ENCODE results near the gene TMEM198.

TMEM198 gene

DNA sequence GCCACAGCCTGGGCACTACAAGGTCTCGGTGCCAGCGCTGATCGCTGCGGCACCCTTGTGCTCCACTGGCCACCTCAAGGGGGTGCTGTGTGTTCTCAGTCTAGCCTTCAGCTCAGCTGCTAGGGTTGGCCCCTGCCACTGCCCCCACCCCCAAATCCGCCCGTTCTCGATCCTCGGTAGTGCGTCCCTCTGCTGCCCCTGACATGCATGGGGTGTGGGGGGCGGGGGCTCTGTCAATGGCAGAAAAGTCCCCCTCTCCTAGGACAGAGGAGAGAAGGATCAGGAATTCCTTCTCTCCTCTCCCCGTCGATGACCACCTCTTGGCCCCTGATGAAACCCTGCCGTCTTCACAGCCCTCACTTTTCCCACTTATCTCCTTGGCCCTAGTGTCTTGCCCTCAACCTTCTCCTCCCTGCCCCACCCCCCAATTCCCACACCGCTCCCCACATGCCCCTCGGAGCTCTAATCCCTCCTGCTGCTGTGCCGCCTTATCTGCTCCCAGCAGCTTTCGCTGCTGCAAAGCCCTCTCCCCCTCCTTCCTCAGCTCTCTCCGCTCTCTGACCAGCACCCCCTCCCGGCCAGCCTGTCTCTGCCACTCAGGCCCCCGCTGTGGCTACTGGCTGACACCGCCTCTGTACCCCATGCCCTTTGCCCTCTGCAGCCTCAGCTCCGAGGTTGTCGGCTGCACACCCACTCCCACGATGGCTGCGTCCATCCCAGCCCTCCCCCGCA, 33.9 kb upstream of the TMEM198 start:
- peak; percentile 64 for DNase-seq (ENCODE audit: low spot score)

DNA sequence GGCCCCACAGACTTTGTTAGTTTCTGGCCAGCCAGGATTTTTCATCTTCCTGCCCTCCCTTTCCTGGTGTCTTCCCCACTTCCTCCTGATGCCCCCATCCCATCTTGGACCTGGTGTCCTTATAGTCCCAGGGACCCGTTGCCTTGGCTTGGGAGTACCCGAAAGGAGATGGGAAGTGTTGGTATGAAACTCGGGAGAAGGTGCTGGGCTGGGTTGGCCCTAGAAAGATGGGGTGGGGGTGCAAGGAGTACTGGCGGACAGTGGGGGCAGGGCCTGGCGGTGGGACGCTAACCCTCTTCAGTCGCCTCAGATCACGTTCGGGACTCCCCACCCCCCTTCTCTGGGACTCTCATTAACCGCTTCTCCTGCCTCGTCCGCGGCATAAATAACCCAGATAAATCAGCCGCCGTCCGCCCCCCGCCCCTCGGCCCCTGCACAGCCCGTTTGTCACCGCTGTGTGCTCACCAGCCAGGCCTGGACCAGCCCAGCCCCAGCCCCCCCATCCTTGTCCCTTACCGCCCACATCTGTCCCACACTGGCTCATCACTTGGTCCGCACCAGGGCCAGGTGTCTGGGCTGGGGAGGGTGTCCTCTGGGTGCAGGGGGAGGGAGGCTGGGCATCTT, 33.2 kb upstream of the TMEM198 start:
- DNase-seq (ENCODE audit: low spot score) = no peak

DNA sequence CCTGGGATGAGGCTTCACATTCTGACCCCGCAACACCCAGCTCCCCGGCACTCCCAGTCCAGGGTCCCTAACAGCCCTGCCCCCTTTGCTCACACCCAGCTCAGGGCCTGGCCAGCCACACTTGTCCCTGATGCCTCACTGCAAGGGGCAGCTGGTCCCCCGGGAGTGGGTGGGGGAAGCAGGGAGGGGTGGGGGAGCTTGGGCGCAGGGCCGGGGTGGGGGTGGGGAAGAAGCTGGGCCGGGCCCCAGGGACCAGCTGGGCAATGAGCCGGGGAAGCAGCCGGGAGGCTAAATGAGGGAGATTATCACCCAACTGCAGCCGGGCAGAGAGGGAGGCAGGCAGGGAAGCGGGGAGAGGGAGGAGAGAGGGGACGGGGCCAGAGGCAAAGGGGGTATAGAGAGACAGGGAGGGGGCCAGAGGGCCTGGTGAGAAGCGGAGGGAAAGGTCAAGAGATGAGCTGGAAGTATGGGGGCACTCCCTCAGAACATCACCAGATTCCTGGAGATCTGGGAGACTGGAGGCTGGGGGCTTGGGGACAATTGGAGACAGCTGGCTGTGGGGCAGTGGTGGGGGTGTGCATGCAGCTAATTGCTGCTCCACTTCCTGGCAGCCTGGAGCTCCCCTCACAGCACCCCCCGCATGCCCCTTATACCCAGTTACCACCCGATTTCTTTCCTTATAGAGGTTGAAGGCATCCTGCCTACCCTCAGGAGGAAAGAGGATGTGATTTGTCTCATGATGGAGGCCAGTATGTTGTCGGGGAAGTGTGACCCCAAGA, 32.1 kb upstream of the TMEM198 start:
- no peak for DNase-seq (ENCODE audit: low spot score)

DNA sequence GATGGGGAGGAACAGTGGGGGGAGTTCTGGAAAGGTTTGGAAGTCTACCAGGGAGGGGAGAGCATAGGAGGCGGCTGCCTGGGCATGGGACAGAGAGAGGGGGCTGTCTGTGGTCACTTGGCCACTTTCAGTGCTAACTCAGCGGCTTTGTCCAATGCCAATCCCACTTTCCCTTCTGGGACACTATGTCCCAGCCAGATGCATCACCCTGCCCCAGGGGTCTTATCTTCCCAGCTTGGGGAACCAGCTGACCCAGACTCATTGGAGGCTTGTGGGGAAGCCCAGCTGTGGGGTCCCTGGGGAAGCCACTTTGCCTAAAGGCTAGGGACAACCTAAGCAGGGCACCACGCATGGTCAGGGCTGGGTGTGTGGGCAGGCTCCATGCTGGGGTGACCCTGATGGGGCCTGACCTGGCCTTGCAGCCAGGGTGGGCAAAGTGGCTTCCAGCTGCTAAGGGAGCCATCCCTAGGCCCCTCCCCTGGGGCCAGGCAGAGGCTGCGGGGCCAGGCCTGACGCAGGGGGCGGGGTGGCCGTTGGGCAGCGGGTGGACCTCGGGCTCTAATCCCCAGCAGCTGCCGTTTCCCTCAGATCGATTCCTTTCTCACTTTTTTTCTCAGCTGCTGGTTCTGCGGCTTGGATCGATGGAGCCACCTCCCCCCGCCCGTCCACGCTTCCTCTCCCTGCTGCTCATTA, 31.2 kb upstream of the TMEM198 start:
- DNase-seq (ENCODE audit: low spot score) = no peak

DNA sequence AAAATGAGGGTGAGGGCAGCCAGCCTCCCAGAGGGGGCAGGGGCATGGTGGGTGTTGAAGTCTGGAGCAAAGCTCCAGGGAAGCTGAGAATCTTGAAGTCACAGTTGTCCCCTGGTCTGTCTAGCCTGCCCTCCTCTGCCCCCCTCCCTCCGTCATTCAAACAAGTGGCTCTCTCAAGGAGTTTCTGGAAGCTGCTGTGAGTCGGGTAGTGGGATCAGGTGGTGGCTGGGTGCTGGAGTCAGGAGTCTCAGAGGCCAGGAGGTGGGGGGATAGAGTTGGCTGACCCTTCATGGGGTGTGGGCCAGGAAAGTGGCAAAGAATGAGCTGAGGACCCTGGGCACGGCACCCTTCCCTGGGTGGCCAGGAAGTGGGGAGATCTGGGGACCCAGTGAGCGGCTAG, 30.0 kb upstream of the TMEM198 start:
- no peak for DNase-seq (ENCODE audit: low spot score)

DNA sequence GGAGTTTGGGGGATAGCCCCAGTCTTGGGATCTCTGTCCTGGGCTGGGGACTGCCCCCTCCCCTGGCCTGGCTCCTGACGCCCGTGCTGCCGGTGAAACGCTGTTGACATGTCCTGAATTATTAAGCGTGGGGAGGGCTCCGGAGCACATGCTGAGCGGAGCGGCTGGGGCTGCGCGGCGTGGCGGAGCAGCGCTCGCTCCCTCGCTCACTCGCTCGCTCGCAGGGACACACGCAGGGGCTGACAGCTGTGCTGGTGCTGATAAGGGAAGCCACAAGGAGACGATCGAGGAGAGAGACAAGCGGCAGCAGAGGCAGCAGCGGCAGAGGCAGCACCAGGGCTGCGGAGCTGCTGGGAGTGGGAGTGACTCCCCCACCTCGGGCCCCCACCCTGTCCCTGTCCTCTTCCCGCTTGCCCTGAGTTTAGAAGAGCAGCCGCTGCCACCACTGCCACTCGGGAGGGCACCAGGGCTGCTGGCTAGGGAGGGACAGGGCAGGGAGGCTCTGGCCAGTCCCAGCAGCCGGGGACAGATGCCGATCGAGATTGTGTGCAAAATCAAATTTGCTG, 29.5 kb upstream of the TMEM198 start, which contains the start of gene ASIC4:
Gene ASIC4 (plus strand): TSS at position 287 of the 566 bp plus-strand sequence. CDS start 243 bp downstream, at position 530.
- DNase-seq (ENCODE audit: low spot score) = no peak

DNA sequence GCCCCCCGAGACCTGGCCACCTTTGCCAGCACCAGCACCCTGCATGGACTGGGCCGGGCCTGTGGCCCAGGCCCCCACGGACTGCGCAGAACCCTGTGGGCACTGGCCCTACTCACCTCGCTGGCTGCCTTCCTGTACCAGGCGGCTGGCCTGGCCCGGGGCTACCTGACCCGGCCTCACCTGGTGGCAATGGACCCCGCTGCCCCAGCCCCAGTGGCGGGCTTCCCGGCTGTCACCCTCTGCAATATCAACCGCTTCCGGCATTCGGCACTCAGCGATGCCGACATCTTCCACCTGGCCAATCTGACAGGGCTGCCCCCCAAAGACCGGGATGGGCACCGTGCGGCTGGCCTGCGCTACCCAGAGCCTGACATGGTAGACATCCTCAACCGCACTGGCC, 29.0 kb upstream of the TMEM198 start:
- DNase-seq (ENCODE audit: low spot score) = no peak

DNA sequence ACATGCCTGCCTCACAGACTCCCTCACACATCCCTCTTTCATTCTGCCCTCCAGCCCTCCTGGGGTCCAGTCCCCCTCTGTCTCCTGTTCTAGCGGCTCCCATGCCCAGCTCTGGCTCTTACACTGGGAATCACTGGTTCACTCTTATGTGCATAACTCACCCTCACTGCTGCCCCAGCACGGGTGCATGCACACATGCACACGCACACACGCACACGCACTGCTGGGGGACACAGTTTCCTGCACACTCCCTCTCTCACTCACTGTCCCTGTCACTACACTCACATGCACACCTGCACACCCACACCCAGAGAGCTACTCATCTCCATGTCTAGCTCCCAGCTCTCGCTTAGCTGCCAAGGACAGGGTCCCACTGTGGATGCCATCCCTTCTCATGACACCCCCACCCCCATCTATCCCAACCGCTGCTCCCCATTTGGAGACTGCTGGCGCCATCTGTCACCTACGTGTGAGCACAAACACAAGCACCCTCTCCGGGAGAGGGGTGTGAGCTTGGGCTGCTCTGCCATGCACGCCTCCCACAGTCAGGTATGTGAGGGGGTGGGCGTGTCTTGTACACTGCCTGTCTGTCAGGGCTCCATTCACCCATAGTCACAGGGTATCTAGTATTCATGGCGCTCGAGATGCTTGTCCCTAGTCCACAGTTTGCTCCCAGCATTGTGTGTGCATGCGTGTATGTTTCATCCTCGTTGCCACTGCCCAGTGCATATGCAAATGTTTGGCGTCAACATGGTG, 27.8 kb upstream of the TMEM198 start:
- DNase-seq (ENCODE audit: low spot score) = no peak

DNA sequence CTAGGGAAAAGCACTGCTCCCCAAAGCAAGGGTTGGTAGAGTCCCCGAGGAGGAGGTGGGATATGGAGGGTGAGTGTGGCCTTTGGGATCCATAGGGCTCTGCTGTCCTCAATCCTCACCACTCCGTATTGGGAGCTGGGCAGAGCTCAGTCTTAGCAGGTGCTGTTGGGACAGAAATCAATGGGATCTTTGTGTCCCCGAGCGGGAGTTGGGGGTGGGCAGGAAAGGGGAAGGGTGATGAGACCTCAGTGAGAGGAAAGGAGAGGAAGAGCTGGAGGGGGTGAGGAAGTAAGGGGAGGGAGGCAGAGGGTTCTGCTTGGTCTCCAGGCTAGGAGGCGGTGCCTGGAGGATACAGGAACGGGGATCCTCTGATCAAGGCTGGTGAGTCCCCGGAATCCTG, 26.9 kb upstream of the TMEM198 start:
- DNase-seq (ENCODE audit: low spot score) = no peak

DNA sequence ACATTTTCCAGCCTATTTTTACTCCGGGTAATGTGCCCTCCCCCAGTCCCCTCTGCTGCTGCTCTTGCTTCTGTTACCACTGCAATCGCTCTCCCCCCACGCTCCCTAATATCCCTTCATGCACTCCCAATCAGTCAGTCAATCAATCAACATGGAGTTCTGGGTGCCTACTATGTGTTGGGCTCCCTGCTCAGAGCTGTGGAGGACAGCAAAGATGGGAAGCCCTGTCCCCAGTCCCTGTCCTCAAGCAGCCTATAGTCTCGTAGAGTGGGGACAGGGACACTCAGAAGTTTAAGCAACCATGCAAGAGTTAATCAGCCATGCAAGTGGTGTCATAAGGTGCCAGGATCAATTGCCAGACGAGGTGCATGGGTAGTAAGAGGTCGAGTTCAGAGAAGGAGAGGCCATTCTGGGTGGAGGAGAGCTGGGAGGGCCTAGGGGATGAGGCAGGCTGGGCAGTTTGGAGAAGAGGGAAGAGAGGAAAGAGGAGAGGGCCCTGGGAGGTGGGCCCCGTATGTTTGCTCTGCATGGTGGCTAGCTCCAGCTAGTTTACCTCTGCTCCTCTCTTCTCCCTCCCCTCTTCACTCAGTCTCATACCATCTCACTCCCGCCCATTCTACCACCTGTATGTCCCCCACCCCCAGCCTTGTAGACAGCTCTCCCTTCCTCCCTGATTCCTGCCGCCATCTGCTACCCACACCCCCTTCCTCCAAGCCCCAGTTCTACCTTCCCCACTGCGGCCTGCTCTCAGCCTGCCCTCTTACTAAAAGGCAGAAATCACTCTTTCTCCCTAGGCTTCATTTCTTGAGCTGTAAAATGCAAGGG, 25.7 kb upstream of the TMEM198 start:
- DNase-seq (ENCODE audit: low spot score) = no peak

DNA sequence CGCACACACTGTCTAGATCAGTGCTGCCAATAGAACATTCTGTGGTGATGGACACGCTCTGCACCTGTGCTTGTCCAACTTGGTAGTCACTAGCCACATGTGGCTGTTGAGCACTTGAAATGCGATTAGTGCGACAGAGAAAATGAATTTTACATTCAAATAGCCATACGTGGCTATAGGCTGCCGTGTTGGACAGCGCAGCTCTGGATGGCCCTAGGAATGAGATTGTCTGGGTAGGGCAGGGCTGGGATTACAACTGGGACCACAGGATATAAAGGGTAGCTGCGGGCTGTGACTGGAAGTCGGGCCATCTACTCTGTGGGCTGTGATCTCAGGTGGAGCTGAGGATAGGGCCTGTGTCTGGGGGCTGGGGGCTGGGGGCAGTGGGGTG, 24.3 kb upstream of the TMEM198 start:
- DNase-seq (ENCODE audit: low spot score) = no peak

DNA sequence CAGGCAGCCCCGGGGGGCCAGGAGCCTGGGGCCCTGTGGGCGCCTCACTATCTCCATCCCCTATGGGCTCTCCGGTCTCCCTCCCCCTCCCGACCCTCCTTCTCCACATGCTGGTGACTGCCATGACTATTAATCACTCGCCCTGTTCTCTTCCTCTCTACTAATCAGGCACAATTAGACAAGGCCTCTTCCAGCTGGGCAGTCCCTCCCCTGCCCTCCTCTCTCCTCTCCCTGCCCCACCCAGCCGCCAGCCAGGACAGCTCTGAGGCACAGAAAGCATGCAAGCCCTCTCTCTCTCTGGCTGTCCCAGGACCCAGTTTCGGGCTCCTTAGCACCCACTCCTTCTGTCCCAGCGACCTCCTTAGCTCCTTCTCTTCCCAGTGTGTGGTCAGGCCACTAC, 23.7 kb upstream of the TMEM198 start:
- DNase-seq (ENCODE audit: low spot score) = no peak

DNA sequence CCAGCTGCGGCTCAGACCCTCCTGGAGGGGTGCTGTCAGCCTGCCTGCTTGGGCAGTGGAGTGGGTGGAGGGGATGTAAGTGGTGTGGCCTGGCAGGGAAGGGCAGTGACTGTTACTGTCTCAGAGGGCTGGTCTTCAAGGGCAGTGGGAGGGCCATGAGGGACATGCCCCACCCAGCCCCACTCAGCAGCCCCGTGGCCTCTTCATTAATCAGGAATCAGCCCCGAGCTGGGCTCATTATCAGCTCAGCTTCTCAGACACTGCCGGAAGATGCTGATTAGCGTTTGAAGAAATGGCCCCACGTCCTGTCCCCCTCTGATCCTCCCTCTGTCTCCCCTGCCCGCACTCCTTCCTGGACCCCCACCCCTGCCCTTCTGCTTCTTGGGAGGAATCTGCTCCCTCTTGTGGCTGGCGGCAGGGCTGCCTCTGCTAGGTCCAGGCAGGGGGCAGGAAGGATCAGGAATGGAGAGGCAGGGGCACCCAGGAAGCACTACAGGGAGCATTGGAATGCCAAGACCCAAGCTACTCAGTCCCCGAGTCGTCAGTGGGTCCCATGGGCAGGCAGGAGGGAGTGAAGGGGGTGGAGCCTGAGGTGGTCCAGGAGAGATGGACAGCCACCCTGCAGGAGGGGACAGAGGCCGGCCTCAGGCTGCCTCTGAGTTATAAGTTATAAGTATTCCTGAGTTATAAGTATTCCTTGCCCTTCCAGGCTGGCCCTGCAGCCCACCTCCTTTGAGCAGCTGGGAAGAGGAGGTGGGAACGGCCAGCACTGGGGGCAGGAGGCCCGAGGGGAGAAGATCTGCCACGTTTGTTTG, 22.6 kb upstream of the TMEM198 start:
- no peak for DNase-seq (ENCODE audit: low spot score)

DNA sequence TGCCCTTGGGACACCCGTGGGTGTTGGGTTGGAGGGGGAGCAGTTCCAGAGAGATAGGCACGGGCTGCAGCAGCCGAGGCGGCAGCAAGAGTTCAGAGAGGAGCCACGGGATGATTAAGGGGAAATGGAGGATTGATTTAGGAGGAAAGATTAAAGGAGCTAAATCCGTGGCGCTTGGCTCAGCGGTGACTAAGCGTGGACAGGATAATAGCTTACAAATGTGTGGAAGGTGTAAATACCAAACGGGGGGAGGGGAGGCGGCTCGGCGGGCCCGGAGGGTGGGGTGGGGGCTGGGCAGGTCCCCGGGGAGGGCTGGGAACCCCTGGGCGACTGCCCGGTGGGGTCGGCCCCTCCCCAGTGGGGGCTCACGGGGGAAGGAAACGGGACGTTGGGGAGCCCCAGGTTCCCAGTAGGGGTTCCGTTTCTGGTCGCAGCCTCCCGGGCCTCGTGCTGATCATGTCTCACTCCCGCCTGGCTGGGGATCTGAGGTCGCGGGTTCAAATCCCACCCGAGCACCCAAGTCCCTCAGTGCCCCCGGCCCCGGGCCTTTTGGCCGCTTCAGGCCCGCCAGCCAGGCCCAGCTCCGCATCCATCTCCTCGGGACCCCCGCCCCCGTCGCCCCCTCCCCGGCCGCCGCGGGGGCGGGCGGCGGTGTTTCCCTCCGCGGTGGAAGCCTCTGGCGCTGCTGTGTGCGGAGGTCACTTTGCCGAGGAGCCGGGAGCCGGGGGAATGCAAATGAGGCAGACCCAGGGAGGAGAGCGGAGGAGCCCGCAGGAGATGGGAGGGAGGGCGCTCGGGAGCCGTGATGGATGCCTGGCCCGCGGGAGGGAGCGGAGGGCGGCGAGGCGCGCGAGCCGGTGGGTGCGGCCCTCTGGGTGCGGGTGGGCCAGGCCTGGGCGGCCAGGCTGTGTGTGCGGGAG, 21.5 kb upstream of the TMEM198 start:
- DNase-seq (ENCODE audit: low spot score) = no peak

DNA sequence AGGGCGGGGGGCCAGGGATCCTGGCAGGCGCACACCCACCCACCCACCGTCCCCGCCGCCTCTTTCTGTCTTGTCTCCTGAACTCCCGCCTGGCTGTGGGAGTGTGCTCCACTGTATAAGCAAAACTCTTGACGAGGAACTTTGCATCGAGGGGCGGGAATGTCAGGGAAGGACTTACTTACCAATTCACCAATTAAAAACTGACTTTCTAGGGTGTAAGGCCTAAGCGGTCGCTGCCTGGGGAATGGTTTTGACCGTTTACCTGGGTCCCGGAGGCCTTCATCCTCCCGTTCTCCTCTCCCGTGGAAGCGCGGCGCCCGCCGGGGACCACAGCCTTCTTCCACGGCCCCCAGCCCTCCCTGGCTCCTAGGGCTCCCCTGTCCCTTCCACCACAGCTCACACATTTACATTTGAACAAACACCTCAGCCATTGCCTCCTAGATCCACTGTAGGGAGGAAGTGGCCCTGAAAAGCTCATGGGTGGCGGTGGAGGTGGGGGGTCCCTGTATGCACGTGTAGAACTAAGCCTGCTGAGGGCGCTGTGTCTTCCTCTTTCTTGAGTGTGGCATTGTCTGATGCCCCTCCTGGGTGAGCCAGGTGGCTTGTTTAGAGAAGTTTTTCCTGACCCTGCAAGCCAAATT, 20.7 kb upstream of the TMEM198 start:
- no peak for DNase-seq (ENCODE audit: low spot score)

DNA sequence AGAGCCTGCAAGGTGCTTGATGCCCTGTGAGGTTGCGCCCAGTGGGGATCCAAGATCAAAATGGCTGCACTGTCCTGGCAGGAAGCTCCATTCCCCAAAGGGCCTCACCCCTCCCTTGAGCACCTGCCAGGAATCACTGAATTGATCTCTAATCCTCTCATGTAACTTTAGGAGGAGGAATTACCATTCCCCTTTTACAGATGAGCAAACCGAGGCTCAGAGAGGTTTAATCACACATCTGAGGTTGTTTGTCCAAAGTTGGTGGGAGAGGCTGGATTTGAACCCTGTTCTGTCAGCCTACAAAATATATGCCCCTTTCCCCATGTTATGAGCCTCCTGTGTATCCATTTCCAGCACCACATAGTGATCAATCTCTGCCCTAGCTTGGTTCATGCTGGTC, 19.0 kb upstream of the TMEM198 start:
- no peak for DNase-seq (ENCODE audit: low spot score)

DNA sequence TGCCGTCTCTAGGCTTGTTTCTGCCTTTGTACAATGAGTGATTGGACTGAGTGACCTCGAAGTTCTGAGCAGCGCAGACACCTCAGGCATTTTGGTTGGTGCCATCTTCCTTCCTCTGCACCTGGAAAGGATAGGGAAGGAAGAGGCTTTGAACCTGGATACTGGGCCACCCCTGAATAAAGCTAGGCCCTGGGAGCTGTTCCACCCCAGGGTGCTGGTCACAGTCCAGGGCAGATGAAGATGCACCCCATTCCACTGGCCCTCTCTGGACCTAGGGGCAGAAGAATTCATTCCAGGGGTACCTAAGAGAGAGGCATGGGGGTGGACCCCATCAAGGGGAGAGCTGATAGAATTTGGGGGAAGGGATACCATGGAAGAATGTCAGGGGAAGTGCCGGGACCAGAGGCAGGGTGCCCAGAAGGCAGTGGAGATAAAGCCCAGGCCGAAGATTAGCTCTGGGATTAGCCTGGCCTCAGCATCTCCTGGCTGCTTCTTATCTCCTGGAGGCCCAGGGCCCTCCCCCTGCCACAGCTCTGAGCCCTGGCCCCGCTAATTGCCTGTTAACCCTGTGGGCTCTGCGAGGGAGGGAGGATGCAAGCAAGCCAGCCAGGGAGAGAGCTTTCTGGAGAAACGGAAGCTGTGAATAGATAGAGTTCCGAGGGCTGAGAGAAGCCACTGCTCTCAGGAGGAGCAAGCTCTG, 18.1 kb upstream of the TMEM198 start:
- DNase-seq (ENCODE audit: low spot score) = no peak
